PC-3 (cell line): ENCODE results near the gene CRADD. TPM values are rescaled to one million over a fixed set of nuclear protein-coding genes. Genes with fewer than 3 reads are reported as not detected.

ENCODE experiments used
- ATAC-seq: fragments of 200-7000 bp; cut with Tn5 transposase; 2 replicates; pipeline ENCODE4 v1.9.1; 2020; ENCODE audit warnings: mild to moderate bottlenecking, moderate library complexity
- BruUV-seq: library from RNA; stranded (reverse); fragments of 400-500 nt; replicated peaks from 2 replicates; lab custom pipeline; 2021; lab: Mats Ljungman, UMichigan
- CTCF ChIA-PET: fragments of 300-600 bp; sonication (Branson Sonifier 250); formaldehyde crosslinking; loops from one replicate; lab custom pipeline; 2022; ENCODE audit warnings: antibody characterized with exemption; lab: Charles Lee
- POLR2A ChIA-PET: fragments of 300-600 bp; sonication (Branson Sonifier 250); formaldehyde crosslinking; loops from one replicate; lab custom pipeline; 2022; ENCODE audit warnings: antibody characterized with exemption; ENCODE audit not compliant: unreplicated experiment; lab: Charles Lee
- DNase-seq: peaks from one replicate; pipeline ENCODE4 v3.0.0-alpha.2; 2015
- H2AFZ ChIP-seq: fragments of 300-600 bp; sonication (generic); 2 replicates; pipeline ENCODE4 v1.6.0; 2016; ENCODE audit warnings: antibody characterized with exemption, low read length
- H3F3A ChIP-seq: fragments of 300-600 bp; sonication (generic); one replicate; pipeline ENCODE4 v1.6.0; 2017; ENCODE audit warnings: antibody characterized with exemption, low read length, control low read depth, mild to moderate bottlenecking; ENCODE audit not compliant: unreplicated experiment
- H3K27ac ChIP-seq: fragments of 300-600 bp; sonication (generic); 2 replicates; pipeline ENCODE4 v1.5.1; 2016; ENCODE audit warnings: mild to moderate bottlenecking, low read length
- H3K27me3 ChIP-seq: fragments of 300-600 bp; sonication (generic); 2 replicates; pipeline ENCODE4 v1.6.1; 2016; ENCODE audit warnings: low read length, mixed read lengths
- H3K36me3 ChIP-seq: fragments of 300-600 bp; sonication (generic); 2 replicates; pipeline ENCODE4 v1.6.1; 2016; ENCODE audit warnings: low read depth, mixed run types, low read length, mixed read lengths
- H3K4me1 ChIP-seq: fragments of 300-600 bp; sonication (generic); 2 replicates; pipeline ENCODE4 v1.5.1; 2016; ENCODE audit warnings: low read length; ENCODE audit not compliant: insufficient read depth
- H3K4me2 ChIP-seq: fragments of 300-600 bp; sonication (generic); 2 replicates; pipeline ENCODE4 v1.6.0; 2016; ENCODE audit warnings: low read length
- H3K4me3 ChIP-seq: fragments of 300-600 bp; sonication (generic); 2 replicates; pipeline ENCODE4 v1.5.1; 2016; ENCODE audit warnings: mild to moderate bottlenecking, low read length, mixed read lengths
- H3K79me2 ChIP-seq: fragments of 300-600 bp; sonication (generic); 2 replicates; pipeline ENCODE4 v1.6.1; 2017; ENCODE audit warnings: low read length, mixed read lengths
- H3K9ac ChIP-seq: fragments of 300-600 bp; sonication (generic); 2 replicates; pipeline ENCODE4 v1.6.0; 2016; ENCODE audit warnings: mild to moderate bottlenecking, low read length
- H3K9me2 ChIP-seq: fragments of 300-600 bp; sonication (generic); replicated peaks from 2 replicates; pipeline ENCODE4 v1.6.1; 2016; ENCODE audit warnings: mixed run types, low read length, mixed read lengths
- H3K9me3 ChIP-seq: fragments of 300-600 bp; sonication (generic); 2 replicates; pipeline ENCODE4 v1.6.1; 2016; ENCODE audit warnings: low read length, mixed read lengths
- H4K20me1 ChIP-seq: fragments of 300-600 bp; sonication (generic); 2 replicates; pipeline ENCODE4 v1.6.1; 2016; ENCODE audit warnings: low read length, mixed read lengths
- EZH2 ChIP-seq: fragments of 300-600 bp; sonication (generic); IDR thresholded peaks from one replicate; pipeline ENCODE4 v1.6.1; 2017; ENCODE audit warnings: antibody characterized with exemption, mild to moderate bottlenecking, low read length; ENCODE audit not compliant: unreplicated experiment
- EZH2phosphoT487 ChIP-seq: fragments of 300-600 bp; sonication (generic); IDR thresholded peaks from 2 replicates; pipeline ENCODE4 v1.6.1; 2018; ENCODE audit warnings: mild to moderate bottlenecking, antibody characterized with exemption, low read length, borderline replicate concordance
- intact Hi-C: fragments of 100-400 bp; cut with micrococcal nuclease; formaldehyde crosslinking; loops from 2 replicates; pipeline ENCODE4 v1.9.0; 2023
- total RNA-seq: library from RNA; depleted of rRNA; stranded (reverse); fragments of >200 nt; gene quantifications from 2 replicates; pipeline ENCODE4 v1.2.3, GENCODE V29; 2014
- TF ChIP-seq, protein P1 (sequence below): fragments of 300-600 bp; sonication (generic); conservative IDR thresholded peaks from 2 replicates; pipeline ENCODE4 v1.5.1; 2017; ENCODE audit warnings: antibody characterized with exemption, low read depth, mild to moderate bottlenecking, low read length

Gene CRADD
- total RNA-seq, 1 experiment from 2014 or later: 11.4 TPM

DNA sequence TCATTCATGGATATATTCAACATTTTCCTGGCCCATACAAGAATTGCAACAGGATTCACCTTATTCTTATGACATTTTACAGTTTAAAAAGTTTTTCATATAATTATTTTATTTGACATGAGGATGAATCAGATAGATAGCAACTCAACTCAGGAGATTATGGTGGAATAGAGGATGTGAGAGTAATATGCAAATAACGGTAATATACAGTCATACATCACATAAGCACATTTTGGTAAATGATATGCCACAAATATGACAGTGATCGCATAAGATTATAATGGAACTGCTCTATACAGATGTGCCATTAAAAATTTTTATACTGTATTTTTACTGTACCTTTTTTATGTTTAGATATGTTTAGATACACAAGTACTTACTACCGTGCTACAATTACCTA is 24.1 kb upstream of the CRADD start:
- ChIA-PET POLR2A (no interaction called here), CTCF (no interaction called here)
- TF ChIP-seq EZH2: no peak
- TF ChIP-seq, protein P1, sequence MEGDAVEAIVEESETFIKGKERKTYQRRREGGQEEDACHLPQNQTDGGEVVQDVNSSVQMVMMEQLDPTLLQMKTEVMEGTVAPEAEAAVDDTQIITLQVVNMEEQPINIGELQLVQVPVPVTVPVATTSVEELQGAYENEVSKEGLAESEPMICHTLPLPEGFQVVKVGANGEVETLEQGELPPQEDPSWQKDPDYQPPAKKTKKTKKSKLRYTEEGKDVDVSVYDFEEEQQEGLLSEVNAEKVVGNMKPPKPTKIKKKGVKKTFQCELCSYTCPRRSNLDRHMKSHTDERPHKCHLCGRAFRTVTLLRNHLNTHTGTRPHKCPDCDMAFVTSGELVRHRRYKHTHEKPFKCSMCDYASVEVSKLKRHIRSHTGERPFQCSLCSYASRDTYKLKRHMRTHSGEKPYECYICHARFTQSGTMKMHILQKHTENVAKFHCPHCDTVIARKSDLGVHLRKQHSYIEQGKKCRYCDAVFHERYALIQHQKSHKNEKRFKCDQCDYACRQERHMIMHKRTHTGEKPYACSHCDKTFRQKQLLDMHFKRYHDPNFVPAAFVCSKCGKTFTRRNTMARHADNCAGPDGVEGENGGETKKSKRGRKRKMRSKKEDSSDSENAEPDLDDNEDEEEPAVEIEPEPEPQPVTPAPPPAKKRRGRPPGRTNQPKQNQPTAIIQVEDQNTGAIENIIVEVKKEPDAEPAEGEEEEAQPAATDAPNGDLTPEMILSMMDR: no peak
- no peak for TF ChIP-seq EZH2phosphoT487
- Histone ChIP-seq H3F3A (no peaks in the 10 kb centered on the region), H2AFZ (no peak overlapping the region), H3K4me3 (no peak overlapping the region), H4K20me1 (no peaks in the 10 kb centered on the region), H3K9ac (no peak overlapping the region), H3K9me2 (no peaks in the 10 kb centered on the region), H3K27ac (no peak overlapping the region), H3K4me1 (no peaks in the 10 kb centered on the region), H3K4me2 (no peak overlapping the region), H3K36me3 (no peaks in the 10 kb centered on the region), H3K79me2 (no peaks in the 10 kb centered on the region), H3K9me3 (no peaks in the 10 kb centered on the region), H3K27me3 (no peaks in the 10 kb centered on the region)
- intact Hi-C loops: no loop called here
- ATAC-seq: no peak
- DNase-seq: no peak
- BruUV-seq: no TSS peak

DNA sequence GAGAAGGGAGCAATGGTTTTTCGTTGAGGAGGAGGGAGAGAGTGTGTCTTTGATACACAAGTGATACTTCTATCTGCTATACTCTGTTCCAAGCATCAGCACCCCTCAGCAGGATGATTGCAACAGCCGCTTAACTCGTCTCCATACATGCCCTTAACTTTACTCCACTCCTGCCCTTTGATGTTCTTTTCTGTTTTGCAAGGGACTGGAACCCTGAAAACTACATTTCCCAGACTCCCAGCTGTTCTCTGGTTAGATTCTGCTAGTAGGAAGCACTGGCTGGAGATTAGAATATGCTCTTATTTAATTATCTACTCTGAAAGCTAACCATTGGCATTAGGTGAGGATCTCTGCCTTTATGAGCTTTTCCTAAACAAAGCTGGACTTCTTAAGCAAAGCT is 23.5 kb upstream of the CRADD start:
- Histone ChIP-seq H3K4me2 (no peak overlapping the region), H3K9me2 (no peaks in the 10 kb centered on the region), H3F3A (no peaks in the 10 kb centered on the region), H3K36me3 (no peaks in the 10 kb centered on the region), H3K4me3 (no peak overlapping the region), H3K27me3 (no peaks in the 10 kb centered on the region), H3K27ac (no peak overlapping the region), H3K79me2 (no peaks in the 10 kb centered on the region), H3K4me1 (no peaks in the 10 kb centered on the region), H2AFZ (no peak overlapping the region), H4K20me1 (no peaks in the 10 kb centered on the region), H3K9ac (no peak overlapping the region), H3K9me3 (no peaks in the 10 kb centered on the region)
- CTCF ChIA-PET: no interaction called here
- BruUV-seq: no TSS peak
- DNase-seq: no peak
- intact Hi-C loops: no loop called here
- TF ChIP-seq EZH2: no peak
- TF ChIP-seq, protein P1: no peak
- no peak for TF ChIP-seq EZH2phosphoT487
- POLR2A ChIA-PET: no interaction called here
- ATAC-seq: no peak

DNA sequence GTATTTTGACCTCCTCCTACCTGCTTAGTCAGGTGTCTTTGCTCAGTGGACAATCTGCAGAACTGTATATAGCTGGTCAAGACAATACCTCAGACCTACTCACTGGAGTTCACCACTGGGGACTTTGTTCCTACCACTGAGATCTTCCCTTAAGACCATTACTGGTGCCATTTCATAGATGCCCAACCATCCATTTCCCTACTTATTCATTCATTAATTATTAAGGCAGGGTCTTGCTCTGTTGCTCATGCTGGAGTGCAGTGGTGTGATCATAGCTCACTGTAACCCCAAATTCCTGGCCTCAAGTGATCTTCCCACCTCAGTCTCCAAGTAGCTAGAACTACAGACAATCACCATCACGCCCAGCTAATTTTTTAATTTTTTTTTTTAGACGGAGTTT is 22.8 kb upstream of the CRADD start:
- Histone ChIP-seq H3K4me2 (no peak overlapping the region), H3F3A (no peaks in the 10 kb centered on the region), H3K4me1 (no peaks in the 10 kb centered on the region), H4K20me1 (no peaks in the 10 kb centered on the region), H3K9ac (no peak overlapping the region), H3K9me2 (no peaks in the 10 kb centered on the region), H3K4me3 (no peak overlapping the region), H2AFZ (no peak overlapping the region), H3K9me3 (no peaks in the 10 kb centered on the region), H3K27me3 (no peaks in the 10 kb centered on the region), H3K79me2 (no peaks in the 10 kb centered on the region), H3K36me3 (no peaks in the 10 kb centered on the region), H3K27ac (no peak overlapping the region)
- no TSS peak for BruUV-seq
- ChIA-PET CTCF (no interaction called here), POLR2A (no interaction called here)
- TF ChIP-seq, protein P1: no peak
- TF ChIP-seq EZH2 (no peak), EZH2phosphoT487 (no peak)
- ATAC-seq (no peak), DNase-seq (no peak)
- intact Hi-C loops: no loop called here
